Lung microvascular endothelial cell (primary cell): ENCODE data around the gene ZDHHC4. TPM values are rescaled to one million over a fixed set of nuclear protein-coding genes. Genes with fewer than 3 reads are reported as not detected.
"Not testable (repeated sequence)": the region's sequence is repeated elsewhere in the genome, so short reads cannot be mapped to it uniquely, and the experiment has no call there.

ENCODE experiments used
- DNase-seq, 2 donors: peaks; one replicate each; pipeline versions ENCODE4 v3.0.0 to v3.0.0-alpha.2; 2010; ENCODE audit warnings: low read depth in 2 of 2
- total RNA-seq: library from RNA; depleted of rRNA; stranded (reverse); fragments of >200 nt; gene quantifications from 2 replicates; pipeline ENCODE4 v1.2.1, GENCODE V29; 2014

Gene ZDHHC4
- total RNA-seq, 1 donor from 2014 or later = 37.1 TPM

GRCh38 chr7:6634021-6634420 lies 56.8 kb downstream of the ZDHHC4 start:
- DNase-seq = no peak

GRCh38 chr7:6634971-6635370 lies 57.7 kb downstream of the ZDHHC4 start:
- not testable (repeated sequence) for DNase-seq

- DNase-seq = peak; percentile 64 to 79
These were observed 59.7 kb downstream of the ZDHHC4 start, which contains the start of gene ZNF316 for GRCh38 chr7:6636741-6637543. ZNF316 (plus strand) TSS chr7:6637318; CDS start chr7:6642410, 5,092 bp downstream.

- peak; percentile 30 to 54 for DNase-seq
These were observed 60.4 kb downstream of the ZDHHC4 start for GRCh38 chr7:6637544-6638229.

Other genes starting within 250 kb of the ZDHHC4 start
- gene FAM220A, start 228.5 kb upstream of the ZDHHC4 start, total RNA-seq = 8.5 and 12.1 TPM in 2 replicates
- 41.6 and 44.4 TPM in 2 replicates for gene RAC1, start 202.9 kb upstream of the ZDHHC4 start, total RNA-seq
- 8.9 and 14.2 TPM in 2 replicates for gene DAGLB, start 129.5 kb upstream of the ZDHHC4 start, total RNA-seq
- gene KDELR2, start 93.3 kb upstream of the ZDHHC4 start, total RNA-seq = 94.6 and 111 TPM in 2 replicates
- under 0.01 TPM in 2 replicates for gene GRID2IP, start 26.0 kb upstream of the ZDHHC4 start, total RNA-seq
- 7.0 and 11.1 TPM in 2 replicates for gene INTS15, start 12.6 kb downstream of the ZDHHC4 start, total RNA-seq
- 1.1 and 4.8 TPM in 2 replicates for gene ZNF853, start 38.2 kb downstream of the ZDHHC4 start, total RNA-seq
- gene ZNF316, start 59.9 kb downstream of the ZDHHC4 start, total RNA-seq = 7.6 and 17.7 TPM in 2 replicates
- 11.6 and 15.9 TPM in 2 replicates for gene ZNF12, start 129.5 kb downstream of the ZDHHC4 start, total RNA-seq
- 0.22 and 0.40 TPM in 2 replicates for gene RSPH10B2, start 176.6 kb downstream of the ZDHHC4 start, total RNA-seq
- gene CCZ1B, start 248.8 kb downstream of the ZDHHC4 start, total RNA-seq = 41.2 and 61.1 TPM in 2 replicates